Muscle layer of duodenum (tissue), 2 donors: ENCODE results near the gene F3.

Experiments
- H3K27ac ChIP-seq: one replicate; pipeline ENCODE4 v1.7.0; 2013; ENCODE audit warnings: mild to moderate bottlenecking, low read length
- H3K27me3 ChIP-seq: one replicate; pipeline ENCODE4 v1.7.0; 2013; ENCODE audit warnings: low read depth, mild to moderate bottlenecking, control low read depth, low read length
- H3K36me3 ChIP-seq, 2 donors: one replicate each; pipeline ENCODE4 v1.7.0; 2013; ENCODE audit warnings: low read length in 2 of 2, control low read depth in 1 of 2, mild to moderate bottlenecking in 1 of 2; ENCODE audit not compliant: insufficient read depth in 2 of 2, control insufficient read depth in 1 of 2
- H3K4me1 ChIP-seq, 2 donors: one replicate each; pipeline ENCODE4 v1.7.0; 2013; ENCODE audit warnings: low read length in 2 of 2, mild to moderate bottlenecking in 2 of 2, control low read depth in 1 of 2, moderate library complexity in 1 of 2; ENCODE audit not compliant: insufficient read depth in 2 of 2, control insufficient read depth in 1 of 2
- H3K4me3 ChIP-seq, 2 donors: one replicate each; pipeline ENCODE4 v1.7.0; 2013; ENCODE audit warnings: low read length in 2 of 2, low read depth in 1 of 2, mild to moderate bottlenecking in 1 of 2
- H3K9me3 ChIP-seq, 2 donors: one replicate each; pipeline ENCODE4 v1.7.0; 2013; ENCODE audit warnings: low read length in 2 of 2, control low read depth in 1 of 2, mild to moderate bottlenecking in 1 of 2; ENCODE audit not compliant: control insufficient read depth in 1 of 2
- donor health status: healthy.

Gene F3

GRCh38 chr1:94526152-94526980 is 15.2 kb downstream of the F3 start:
- peaks cover 10 to 17% of the 10 kb centered on the region in 2 donors for H3K36me3 ChIP-seq
- no peaks in the 10 kb centered on the region for H3K4me1 ChIP-seq
- no peak overlapping the region for H3K4me3 ChIP-seq
- no peak overlapping the region for H3K27ac ChIP-seq
- H3K9me3 ChIP-seq = no peaks in the 10 kb centered on the region
- H3K27me3 ChIP-seq = no peaks in the 10 kb centered on the region

GRCh38 chr1:94524531-94524930 is 17.0 kb downstream of the F3 start:
- no peaks in the 10 kb centered on the region for H3K9me3 ChIP-seq
- H3K27ac ChIP-seq = no peak overlapping the region
- H3K27me3 ChIP-seq = no peaks in the 10 kb centered on the region
- H3K36me3 ChIP-seq = peaks cover 2 to 7% of the 10 kb centered on the region in 2 donors
- no peaks in the 10 kb centered on the region for H3K4me1 ChIP-seq
- no peak overlapping the region for H3K4me3 ChIP-seq

DNA sequence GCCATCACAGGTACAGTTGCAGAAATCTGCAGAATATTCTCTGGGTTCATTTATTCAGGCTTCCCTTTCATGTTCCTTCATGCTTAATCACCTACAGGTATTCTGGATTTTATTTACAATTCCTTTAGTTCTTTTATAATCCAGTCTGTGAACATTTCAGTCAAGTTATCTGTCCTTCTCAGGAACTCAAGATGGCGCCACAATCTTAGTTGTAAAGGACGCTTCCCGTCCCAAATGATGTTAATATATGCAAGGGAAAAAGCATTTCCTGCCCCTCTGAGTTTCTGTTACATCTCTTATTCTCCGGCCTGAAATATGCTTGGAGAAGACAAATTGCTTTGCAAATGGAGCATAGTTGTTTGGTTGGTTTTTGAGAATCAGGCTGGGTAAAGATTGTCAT is 19.3 kb downstream of the F3 start:
- Histone ChIP-seq H3K4me1 (no peaks in the 10 kb centered on the region), H3K9me3 (no peaks in the 10 kb centered on the region), H3K27me3 (no peaks in the 10 kb centered on the region), H3K27ac (no peak overlapping the region), H3K4me3 (no peak overlapping the region), H3K36me3 (no peaks in the 10 kb centered on the region)

DNA sequence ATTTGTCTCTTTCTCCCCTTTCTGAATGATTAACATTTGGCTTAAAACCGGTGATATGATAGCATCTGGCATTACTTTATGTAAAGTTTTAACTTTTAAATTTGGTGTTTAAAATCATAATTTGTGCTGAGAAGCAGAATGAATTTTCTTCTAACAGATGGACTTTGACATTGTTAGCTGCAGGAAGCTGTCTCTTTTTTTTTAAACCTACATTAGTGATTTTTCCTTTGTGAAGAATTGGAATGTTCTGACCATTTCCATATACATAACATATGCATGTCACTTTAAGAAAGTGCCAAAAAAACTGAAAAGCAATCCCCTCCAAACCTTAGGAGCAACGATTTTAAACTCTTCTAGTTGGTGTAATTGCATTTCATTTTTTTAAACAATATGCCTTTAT is 22.2 kb downstream of the F3 start:
- no peaks in the 10 kb centered on the region for H3K4me1 ChIP-seq
- no peaks in the 10 kb centered on the region for H3K9me3 ChIP-seq
- H3K4me3 ChIP-seq = no peak overlapping the region
- no peaks in the 10 kb centered on the region for H3K27me3 ChIP-seq
- H3K36me3 ChIP-seq = peaks cover 0 to 3% of the 10 kb centered on the region in 2 donors
- no peak overlapping the region for H3K27ac ChIP-seq

- Histone ChIP-seq H3K36me3 (peaks cover 0 to 3% of the 10 kb centered on the region in 2 donors), H3K4me1 (no peaks in the 10 kb centered on the region), H3K4me3 (no peak overlapping the region), H3K9me3 (no peaks in the 10 kb centered on the region), H3K27me3 (no peaks in the 10 kb centered on the region), H3K27ac (no peak overlapping the region)
These were observed 26.1 kb downstream of the F3 start for GRCh38 chr1:94515296-94515947.

DNA sequence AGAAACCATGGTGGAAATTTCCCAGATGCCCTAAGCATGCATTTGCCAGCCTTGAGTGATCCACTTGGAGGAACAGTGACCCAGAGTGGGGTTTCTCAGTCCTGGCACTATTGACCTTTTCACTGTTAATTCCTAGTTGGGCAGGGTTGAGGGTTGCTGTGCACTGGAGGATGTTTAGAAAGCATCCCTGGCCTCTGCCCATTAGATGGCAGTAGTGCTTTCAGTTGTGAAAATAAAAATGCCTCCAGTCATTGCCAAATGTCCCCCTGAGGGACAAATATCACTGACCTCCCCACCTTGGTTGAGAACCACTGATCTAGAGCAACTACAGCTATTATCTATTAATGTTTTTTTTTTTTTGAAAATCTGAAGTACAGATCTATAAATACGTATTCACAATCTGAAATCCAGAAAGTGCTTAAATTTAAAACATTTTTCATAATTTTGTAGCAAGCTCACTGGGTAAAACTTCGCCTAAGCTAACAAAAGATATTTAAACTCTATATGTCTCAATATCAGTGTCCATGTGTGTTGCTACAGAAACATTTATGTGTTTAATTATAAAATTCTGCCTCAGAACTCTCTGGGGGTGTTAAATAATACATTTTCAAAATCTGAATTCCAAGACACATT is 27.3 kb downstream of the F3 start:
- Histone ChIP-seq H3K36me3 (peaks cover 0 to 3% of the 10 kb centered on the region in 2 donors), H3K27me3 (no peaks in the 10 kb centered on the region), H3K27ac (no peak overlapping the region), H3K4me3 (no peak overlapping the region), H3K9me3 (no peaks in the 10 kb centered on the region), H3K4me1 (no peaks in the 10 kb centered on the region)

GRCh38 chr1:94512816-94513215 is 28.7 kb downstream of the F3 start:
- peaks cover 0 to 3% of the 10 kb centered on the region in 2 donors for H3K36me3 ChIP-seq
- H3K27me3 ChIP-seq = no peaks in the 10 kb centered on the region
- H3K4me3 ChIP-seq = no peak overlapping the region
- H3K9me3 ChIP-seq = no peaks in the 10 kb centered on the region
- no peaks in the 10 kb centered on the region for H3K4me1 ChIP-seq
- H3K27ac ChIP-seq = no peak overlapping the region

DNA sequence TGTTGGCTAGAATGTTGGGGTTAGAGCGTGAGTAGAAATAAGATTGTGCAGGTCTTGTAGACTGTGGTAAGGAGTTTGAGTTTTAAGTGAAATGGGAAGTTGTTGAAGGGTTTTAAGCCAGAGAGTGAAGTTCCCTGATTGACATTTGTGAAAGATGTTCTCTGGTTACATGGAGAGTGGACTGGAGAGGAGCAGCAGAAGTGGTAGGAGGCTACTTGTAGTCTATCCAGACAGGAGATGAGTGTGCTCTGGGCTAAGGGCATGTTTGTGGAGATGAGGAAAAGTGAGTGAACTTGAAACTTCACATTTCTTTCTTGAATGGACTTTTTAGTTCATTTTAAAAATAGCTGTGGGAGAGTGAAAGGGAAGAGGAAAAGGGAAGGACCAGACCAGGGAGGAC is 37.0 kb downstream of the F3 start:
- Histone ChIP-seq H3K4me1 (no peaks in the 10 kb centered on the region), H3K27ac (no peak overlapping the region), H3K4me3 (no peak overlapping the region), H3K36me3 (peaks cover 16 to 33% of the 10 kb centered on the region in 2 donors), H3K9me3 (no peaks in the 10 kb centered on the region), H3K27me3 (no peaks in the 10 kb centered on the region)

GRCh38 chr1:94503153-94503552 is 38.4 kb downstream of the F3 start:
- no peak overlapping the region for H3K4me3 ChIP-seq
- no peaks in the 10 kb centered on the region for H3K4me1 ChIP-seq
- H3K9me3 ChIP-seq = no peaks in the 10 kb centered on the region
- peaks cover 28 to 40% of the 10 kb centered on the region in 2 donors for H3K36me3 ChIP-seq
- H3K27me3 ChIP-seq = no peaks in the 10 kb centered on the region
- no peak overlapping the region for H3K27ac ChIP-seq

DNA sequence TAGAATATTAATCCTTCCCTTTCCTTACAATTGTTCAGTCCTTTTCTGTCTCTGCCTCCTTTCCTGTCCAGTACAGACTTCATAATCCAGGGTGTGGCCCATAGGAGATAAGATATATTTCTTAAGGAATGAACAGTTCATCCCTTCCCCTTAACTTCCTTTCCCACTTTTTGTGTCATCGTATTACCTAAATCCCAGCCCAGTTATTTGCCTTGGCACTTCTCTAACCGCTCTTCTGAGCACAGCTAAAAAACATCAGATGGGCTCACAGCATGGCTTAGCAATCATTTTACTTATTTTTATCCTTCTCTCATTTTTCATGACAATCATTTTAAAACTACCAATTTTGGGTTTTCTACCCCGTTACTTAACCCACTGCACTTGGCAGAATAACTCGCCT is 39.6 kb downstream of the F3 start:
- H3K9me3 ChIP-seq = no peaks in the 10 kb centered on the region
- H3K36me3 ChIP-seq = peaks cover 28 to 40% of the 10 kb centered on the region in 2 donors
- no peak overlapping the region for H3K27ac ChIP-seq

DNA sequence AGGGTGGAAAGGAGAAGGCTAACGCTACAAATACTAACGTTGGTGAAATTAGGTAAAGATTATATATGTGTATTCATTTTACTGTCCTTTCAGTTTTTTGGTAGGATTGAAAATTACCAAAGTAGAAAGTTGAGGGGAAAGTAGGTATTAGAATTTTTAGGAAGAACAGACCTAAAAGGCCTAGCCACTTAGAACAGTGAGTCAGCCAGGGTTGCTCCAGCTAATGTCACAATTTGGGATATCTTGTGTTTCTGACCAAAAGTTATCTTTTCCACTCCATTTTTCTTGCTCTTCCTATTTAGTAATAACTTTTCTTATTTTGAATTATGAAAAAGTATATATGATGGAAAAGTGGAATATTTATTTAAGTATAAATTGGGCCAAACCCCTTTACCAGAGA is 40.1 kb downstream of the F3 start:
- no peaks in the 10 kb centered on the region for H3K4me1 ChIP-seq
- H3K4me3 ChIP-seq = no peak overlapping the region
- H3K36me3 ChIP-seq = peaks cover 28 to 40% of the 10 kb centered on the region in 2 donors
- H3K27ac ChIP-seq = no peak overlapping the region
- H3K27me3 ChIP-seq = no peaks in the 10 kb centered on the region
- no peaks in the 10 kb centered on the region for H3K9me3 ChIP-seq

More for the DNA sequence above, 39.6 kb downstream of the F3 start:
- H3K4me1 ChIP-seq = no peaks in the 10 kb centered on the region
- no peaks in the 10 kb centered on the region for H3K27me3 ChIP-seq
- H3K4me3 ChIP-seq = no peak overlapping the region
